NCI-H2107 (cell line): ENCODE measurements around the gene STK32C.
"Not testable (repeated sequence)": the region's sequence is repeated elsewhere in the genome, so short reads cannot be mapped to it uniquely, and the experiment has no call there.

Experiments used
- DNase-seq: peaks from one replicate; lab custom pipeline; 2025; lab: John Stamatoyannopoulos, UW

The STK32C gene

GRCh38 chr10:132337854-132338253 is 30.1 kb upstream of the STK32C start:
- not testable (repeated sequence) for DNase-seq

- DNase-seq: no peak
These were observed 29.2 kb upstream of the STK32C start for GRCh38 chr10:132336919-132337407.

GRCh38 chr10:132336064-132336746 is 28.5 kb upstream of the STK32C start:
- no peak for DNase-seq

- DNase-seq: no peak
These were observed 27.7 kb upstream of the STK32C start for GRCh38 chr10:132335189-132336063.

- DNase-seq: no peak
These were observed 27.0 kb upstream of the STK32C start for GRCh38 chr10:132334631-132335188.

GRCh38 chr10:132333386-132333785 is 25.6 kb upstream of the STK32C start:
- no peak for DNase-seq

- DNase-seq: no peak
These were observed 24.6 kb upstream of the STK32C start for GRCh38 chr10:132332433-132332754.

GRCh38 chr10:132331601-132332432 is 24.1 kb upstream of the STK32C start, which contains the start of gene LRRC27:
Gene LRRC27, plus strand, starts transcription at chr10:132332193. Its CDS starts 1,332 bp downstream, at chr10:132333525.
- DNase-seq: peak; percentile 83

- DNase-seq: no peak
These were observed 22.7 kb upstream of the STK32C start for GRCh38 chr10:132330486-132330833.

- DNase-seq: no peak
These were observed 22.1 kb upstream of the STK32C start for GRCh38 chr10:132329565-132330485.

GRCh38 chr10:132328738-132329137 is 21.0 kb upstream of the STK32C start:
- no peak for DNase-seq

- no peak for DNase-seq
These were observed 20.4 kb upstream of the STK32C start for GRCh38 chr10:132328106-132328505.

GRCh38 chr10:132326925-132327324 is 19.2 kb upstream of the STK32C start:
- DNase-seq: no peak

GRCh38 chr10:132326344-132326889 is 18.7 kb upstream of the STK32C start:
- no peak for DNase-seq

- no peak for DNase-seq
These were observed 16.4 kb upstream of the STK32C start for GRCh38 chr10:132324186-132324585.

GRCh38 chr10:132322586-132323048 is 14.9 kb upstream of the STK32C start:
- no peak for DNase-seq

- DNase-seq: no peak
These were observed 14.0 kb upstream of the STK32C start for GRCh38 chr10:132321726-132322125.

- DNase-seq: no peak
These were observed 13.1 kb upstream of the STK32C start for GRCh38 chr10:132320654-132321469.

GRCh38 chr10:132319853-132320653 is 12.3 kb upstream of the STK32C start:
- DNase-seq: no peak
